CD4-positive, alpha-beta memory T cell (primary cell): ENCODE data around the gene RAB9A. TPM values are rescaled to one million over a fixed set of nuclear protein-coding genes. Genes with fewer than 3 reads are reported as not detected.
"Not testable (repeated sequence)": the region's sequence is repeated elsewhere in the genome, so short reads cannot be mapped to it uniquely, and the experiment has no call there.

Experiments used
- CTCF ChIA-PET: fragments of 350-600 bp; sonication (Branson Sonifier 250); formaldehyde crosslinking; loops from one replicate; lab custom pipeline; 2021; ENCODE audit warnings: inconsistent platforms; ENCODE audit not compliant: partially characterized antibody; lab: Charles Lee
- POLR2A ChIA-PET: fragments of 350-600 bp; sonication (Branson Sonifier 250); formaldehyde crosslinking; loops from one replicate; lab custom pipeline; 2021; ENCODE audit not compliant: partially characterized antibody; lab: Charles Lee
- DNase-seq, 5 donors: peaks; one replicate each; pipeline versions ENCODE4 v3.0.0 to v3.0.0-alpha.2; 2020 to 2022; ENCODE audit warnings: mixed read lengths in 1 of 5
- H3K27ac ChIP-seq: one replicate; pipeline ENCODE4 v1.7.0; 2013; ENCODE audit warnings: low read depth, low read length
- H3K27me3 ChIP-seq: 2 replicates; pipeline ENCODE4 v1.7.0; 2013; ENCODE audit warnings: mild to moderate bottlenecking, low read length, moderate library complexity; ENCODE audit not compliant: insufficient read depth
- H3K36me3 ChIP-seq: 2 replicates; pipeline ENCODE4 v1.7.0; 2013; ENCODE audit warnings: mild to moderate bottlenecking, low read length, moderate library complexity; ENCODE audit not compliant: insufficient read depth
- H3K4me1 ChIP-seq: 2 replicates; pipeline ENCODE4 v1.7.0; 2013; ENCODE audit warnings: mild to moderate bottlenecking, low read length, moderate library complexity; ENCODE audit not compliant: insufficient read depth
- H3K4me3 ChIP-seq, 2 donors: one replicate each; pipeline ENCODE4 v1.7.0; 2013; ENCODE audit warnings: low read length in 2 of 2, mild to moderate bottlenecking in 1 of 2
- H3K9me3 ChIP-seq, 2 donors: one replicate each; pipeline ENCODE4 v1.7.0; 2013; ENCODE audit warnings: low read length in 2 of 2, control low read depth in 1 of 2; ENCODE audit not compliant: control insufficient read depth in 1 of 2
- H3K27ac Mint-ChIP-seq, 7 donors: one replicate each; pipeline ENCODE4 v1.8.0; 2020 to 2021; ENCODE audit warnings: mixed read lengths in 7 of 7, mild to moderate bottlenecking in 6 of 7, inconsistent platforms in 3 of 7, moderate library complexity in 3 of 7
- H3K27me3 Mint-ChIP-seq, 2 donors: one replicate each; pipeline ENCODE4 v1.8.0; 2020 to 2021; ENCODE audit warnings: mixed read lengths in 2 of 2
- H3K36me3 Mint-ChIP-seq, 2 donors: one replicate each; pipeline ENCODE4 v1.8.0; 2020 to 2021; ENCODE audit warnings: mixed read lengths in 2 of 2, inconsistent platforms in 1 of 2, mild to moderate bottlenecking in 1 of 2
- H3K4me1 Mint-ChIP-seq, 4 donors: one replicate each; pipeline ENCODE4 v1.8.0; 2020 to 2021; ENCODE audit warnings: mixed read lengths in 4 of 4, mild to moderate bottlenecking in 1 of 4
- H3K4me3 Mint-ChIP-seq, 8 donors: one replicate each; pipeline ENCODE4 v1.8.0; 2020 to 2021; ENCODE audit warnings: mixed read lengths in 8 of 8, mild to moderate bottlenecking in 7 of 8, moderate library complexity in 6 of 8, inconsistent platforms in 3 of 8
- H3K9me3 Mint-ChIP-seq, 8 donors: one replicate each; pipeline ENCODE4 v1.8.0; 2020 to 2021; ENCODE audit warnings: mixed read lengths in 8 of 8, mild to moderate bottlenecking in 5 of 8, inconsistent platforms in 3 of 8, moderate library complexity in 1 of 8
- intact Hi-C: fragments of 100-400 bp; cut with micrococcal nuclease; formaldehyde crosslinking; loops from one replicate; pipeline ENCODE4 v1.15.1; 2023
- polyA plus RNA-seq, 2 donors: library from polyadenylated mRNA; unstranded; fragments of 300-500 nt; fragmentation: Illumina TruSeq; gene quantifications; one replicate each; pipeline ENCODE4 v1.2.3, GENCODE V29; 2021
- total RNA-seq, 2 experiments: library from RNA; stranded (reverse); gene quantifications; one replicate each; pipeline ENCODE4 v1.2.3, GENCODE V29; 2021

RAB9A gene, protein sequence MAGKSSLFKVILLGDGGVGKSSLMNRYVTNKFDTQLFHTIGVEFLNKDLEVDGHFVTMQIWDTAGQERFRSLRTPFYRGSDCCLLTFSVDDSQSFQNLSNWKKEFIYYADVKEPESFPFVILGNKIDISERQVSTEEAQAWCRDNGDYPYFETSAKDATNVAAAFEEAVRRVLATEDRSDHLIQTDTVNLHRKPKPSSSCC
- total RNA-seq (10 to 100 TPM; 19.9 to 22.7 TPM), polyA plus RNA-seq (10 to 100 TPM; 31.7 to 33.4 TPM)

DNA sequence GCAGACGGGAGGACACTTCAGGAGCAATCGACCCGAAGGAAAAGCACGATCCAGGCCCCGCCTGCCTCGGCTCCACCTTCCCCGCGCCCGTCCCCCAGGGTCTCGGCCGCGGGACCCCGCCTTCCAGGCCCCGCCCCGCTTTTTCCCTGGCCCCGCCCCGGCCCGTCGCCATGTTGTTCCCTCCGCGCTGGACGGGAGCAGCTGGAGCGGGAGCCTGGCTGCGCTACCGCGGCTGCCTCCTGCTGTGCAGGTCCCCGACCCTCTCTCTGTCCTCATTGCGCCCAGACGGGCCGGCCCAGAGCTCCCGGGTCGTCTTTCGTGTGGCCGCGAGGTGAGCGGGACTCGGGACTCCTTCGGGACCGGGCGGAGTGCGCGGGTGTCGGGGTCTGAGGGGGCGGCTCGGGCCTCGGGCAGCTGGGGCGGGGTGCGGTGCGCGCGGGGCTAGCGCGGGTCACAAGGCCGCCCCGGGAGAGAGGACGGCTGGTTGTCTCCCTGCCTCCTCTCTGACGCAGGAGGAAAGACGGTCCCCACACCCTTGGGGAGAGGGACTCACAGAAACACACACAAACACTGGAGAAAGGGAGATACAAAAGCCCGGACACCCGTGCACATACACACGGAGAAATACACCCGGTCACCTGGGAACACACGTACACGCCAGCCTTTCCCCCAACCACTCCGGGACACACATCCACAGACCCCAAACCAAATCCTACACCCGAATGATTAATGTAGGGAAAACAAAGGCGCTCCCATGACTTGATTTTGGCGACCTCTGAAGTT, at the start of gene RAB9A:
Gene RAB9A (plus strand): TSS at position 171 of the 783 bp plus-strand sequence. CDS start 19,619 bp downstream, outside the sequence.
- Histone ChIP-seq H3K4me1 (peaks cover 48% of the 10 kb centered on the region), H3K36me3 (no peaks in the 10 kb centered on the region), H3K9me3 (no peaks in the 10 kb centered on the region), H3K27me3 (no peaks in the 10 kb centered on the region), H3K4me3 (peak within 1 kb of the TSS; percentile 52), H3K27ac (peak within 1 kb of the TSS; percentile 87)
- Mint-ChIP-seq H3K36me3 (peaks cover 0 to 14% of the 10 kb centered on the region in 2 donors), H3K27me3 (no peaks in the 10 kb centered on the region), H3K4me3 (peak within 1 kb of the TSS; percentile 89 to 96 (median 93)), H3K9me3 (no peaks in the 10 kb centered on the region), H3K4me1 (peaks cover 32 to 77% (median 54%) of the 10 kb centered on the region in 4 donors), H3K27ac (peak within 1 kb of the TSS; percentile 94 to 97 (median 96))
- CTCF ChIA-PET = interaction anchor here (1.6 to 1.8 kb wide), 3 partner anchors 20 to 49 kb away, joined by 4 to 6 read pairs (median 5); partner anchors contain the start of genes OFD1 and TRAPPC2
- peak; percentile 77 to 83 (median 80) for DNase-seq
- POLR2A ChIA-PET = interaction anchor here (0.7 to 2.9 kb wide), 16 partner anchors 9 to 607 kb away, joined by 3 to 42 read pairs (median 8); partner anchors contain the start of genes GEMIN8, OFD1, TCEANC and TRAPPC2
- intact Hi-C loops = loop anchor here (1.0 to 2.0 kb wide), 2 partner anchors 36 to 45 kb away; partner anchors contain the start of genes OFD1, TCEANC and TRAPPC2

DNA sequence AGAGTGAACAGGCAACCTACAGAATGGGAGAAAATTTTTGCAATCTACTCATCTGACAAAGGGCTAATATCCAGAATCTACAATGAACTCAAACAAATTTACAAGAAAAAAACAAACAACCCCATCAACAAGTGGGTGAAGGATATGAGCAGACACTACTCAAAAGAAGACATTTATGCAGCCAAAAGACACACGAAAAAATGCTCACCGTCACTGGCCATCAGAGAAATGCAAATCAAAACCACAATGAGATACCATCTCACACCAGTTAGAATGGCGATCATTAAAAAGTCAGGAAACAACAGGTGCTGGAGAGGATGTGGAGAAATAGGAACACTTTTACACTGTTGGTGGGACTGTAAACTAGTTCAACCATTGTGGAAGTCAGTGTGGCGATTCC, 47.2 kb upstream of the RAB9A start:
- POLR2A ChIA-PET, H3K27me3 Mint-ChIP-seq, H3K36me3 ChIP-seq, DNase-seq, H3K4me3 ChIP-seq, H3K27ac Mint-ChIP-seq, H3K27ac ChIP-seq, H3K4me1 Mint-ChIP-seq, H3K9me3 ChIP-seq, H3K27me3 ChIP-seq, CTCF ChIA-PET, H3K4me3 Mint-ChIP-seq, H3K4me1 ChIP-seq, H3K36me3 Mint-ChIP-seq: not testable (repeated sequence)
- peaks cover 0 to 15% (median 12%) of the 10 kb centered on the region in 8 donors for H3K9me3 Mint-ChIP-seq
- intact Hi-C loops = loop anchor here (10.0 kb wide), 1 partner anchor 827 kb away; no protein-coding TSS in a partner anchor

DNA sequence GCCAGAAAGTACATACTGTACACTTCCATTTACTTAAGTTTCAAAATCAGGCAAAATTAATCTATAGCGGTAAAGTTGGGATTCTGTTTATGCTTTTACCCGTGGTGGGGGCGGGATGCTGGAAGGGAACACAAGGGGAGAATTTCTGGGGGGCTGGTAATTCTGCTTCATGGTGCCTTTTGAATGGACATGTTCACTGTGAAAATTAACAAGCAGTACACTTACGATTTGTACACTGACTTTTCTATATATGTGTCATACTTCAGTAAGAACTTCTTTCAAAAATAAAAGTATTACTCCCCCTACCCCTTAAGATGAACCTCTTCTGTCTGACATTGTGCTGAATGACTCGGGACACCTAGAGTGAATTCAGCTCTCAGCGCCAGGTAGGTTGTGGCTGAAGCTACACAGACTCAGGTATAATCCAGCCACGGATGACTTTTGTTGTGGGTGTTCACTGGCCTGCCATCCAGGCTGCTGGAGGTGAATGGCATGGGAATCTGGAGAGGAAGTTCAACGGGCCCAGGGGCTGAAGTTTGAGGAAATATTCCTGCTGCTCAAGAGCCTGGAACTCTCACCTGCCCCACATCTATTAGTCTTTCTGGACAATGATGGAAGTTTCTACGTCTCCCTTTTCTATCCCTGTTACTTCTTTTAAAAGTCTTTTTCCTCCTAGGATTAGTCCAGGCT, 43.3 kb upstream of the RAB9A start:
- Histone ChIP-seq H3K27me3 (no peaks in the 10 kb centered on the region), H3K9me3 (no peaks in the 10 kb centered on the region), H3K27ac (no peak overlapping the region), H3K4me1 (peaks cover 10% of the 10 kb centered on the region), H3K36me3 (no peaks in the 10 kb centered on the region), H3K4me3 (no peak overlapping the region)
- CTCF ChIA-PET = interaction anchor here (0.7 to 3.1 kb wide), 7 partner anchors 89 to 833 kb away, joined by 3 to 15 read pairs (median 4); partner anchors contain the start of genes OFD1 and TRAPPC2
- Mint-ChIP-seq H3K27me3 (no peaks in the 10 kb centered on the region), H3K4me3 (no peak overlapping the region), H3K27ac (peak overlapping the region in 1 of 7 donors; percentile 32), H3K9me3 (peaks cover 0 to 3% (median 0%) of the 10 kb centered on the region in 8 donors), H3K36me3 (no peaks in the 10 kb centered on the region), H3K4me1 (peaks cover 4 to 16% (median 8%) of the 10 kb centered on the region in 4 donors)
- no peak for DNase-seq
- intact Hi-C loops = loop anchor here (1.0 to 10.0 kb wide), 3 partner anchors 139 to 831 kb away; no protein-coding TSS in a partner anchor
- POLR2A ChIA-PET = interaction anchor here (0.9 kb wide), 1 partner anchor 89 kb away, joined by 3 read pairs; no protein-coding TSS in a partner anchor

DNA sequence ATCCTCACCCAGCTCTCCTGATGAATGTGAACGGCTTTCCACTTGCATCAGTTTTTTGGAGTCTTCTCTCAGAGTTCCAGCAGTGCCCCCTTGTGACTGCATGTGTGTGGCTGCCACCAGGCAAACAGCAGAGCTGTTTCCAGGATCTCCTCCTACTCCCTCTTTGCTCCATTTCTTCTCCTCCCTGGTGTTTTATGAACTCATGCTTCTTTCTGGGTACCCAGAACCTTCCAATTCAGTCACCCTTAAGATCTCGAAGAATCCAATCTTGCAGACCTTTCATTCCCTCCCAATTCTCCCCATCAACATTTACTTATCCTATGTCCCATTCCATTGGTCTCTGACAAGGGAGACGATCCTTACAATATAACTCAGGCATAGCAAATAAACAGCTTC, 42.8 kb upstream of the RAB9A start:
- H3K9me3 ChIP-seq = no peaks in the 10 kb centered on the region
- POLR2A ChIA-PET = interaction anchor here (0.9 kb wide), 1 partner anchor 89 kb away, joined by 3 read pairs; no protein-coding TSS in a partner anchor
- Mint-ChIP-seq H3K27me3 (no peaks in the 10 kb centered on the region), H3K4me1 (peaks cover 4 to 16% (median 8%) of the 10 kb centered on the region in 4 donors), H3K36me3 (no peaks in the 10 kb centered on the region), H3K27ac (peak overlapping the region in 2 of 7 donors; percentile 32 to 57), H3K4me3 (peak overlapping the region in 1 of 8 donors; percentile 9), H3K9me3 (peaks cover 0 to 3% (median 0%) of the 10 kb centered on the region in 8 donors)
- intact Hi-C loops = loop anchor here (1.0 to 10.0 kb wide), 3 partner anchors 140 to 831 kb away; no protein-coding TSS in a partner anchor
- peaks cover 10% of the 10 kb centered on the region for H3K4me1 ChIP-seq
- H3K36me3 ChIP-seq = no peaks in the 10 kb centered on the region
- H3K4me3 ChIP-seq = no peak overlapping the region
- CTCF ChIA-PET = interaction anchor here (0.7 to 3.1 kb wide), 6 partner anchors 88 to 834 kb away, joined by 3 to 15 read pairs (median 4); partner anchors contain the start of genes OFD1 and TRAPPC2
- H3K27ac ChIP-seq = no peak overlapping the region
- H3K27me3 ChIP-seq = no peaks in the 10 kb centered on the region
- DNase-seq = no peak

DNA sequence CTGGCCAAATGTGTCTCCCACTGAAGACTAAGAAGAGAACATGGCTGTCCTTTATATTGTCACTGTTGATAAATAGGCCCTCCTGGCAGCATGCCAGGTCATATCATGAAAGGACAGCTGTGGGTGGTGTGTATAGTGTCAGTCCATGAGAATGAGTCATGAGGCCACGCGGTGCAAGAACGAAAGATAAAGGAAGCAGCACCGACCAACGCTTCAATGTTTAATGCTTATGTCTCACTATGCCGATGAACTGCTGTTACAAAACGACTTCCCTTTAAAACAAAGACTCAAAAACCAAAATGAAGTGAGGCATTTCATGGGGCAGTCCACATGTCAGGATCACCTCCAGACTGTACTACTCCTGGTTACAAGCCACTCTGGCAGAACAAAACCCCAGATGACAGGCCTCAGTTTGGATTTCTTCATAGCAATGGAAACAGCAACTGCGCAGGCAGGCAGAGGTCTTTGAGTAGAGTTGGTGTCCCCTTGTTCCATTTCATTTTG, 41.2 kb upstream of the RAB9A start:
- CTCF ChIA-PET = no interaction called here
- Mint-ChIP-seq H3K27me3 (no peaks in the 10 kb centered on the region), H3K36me3 (no peaks in the 10 kb centered on the region), H3K27ac (peak overlapping the region; percentile 24 to 94 (median 88)), H3K9me3 (peaks cover 0 to 3% (median 0%) of the 10 kb centered on the region in 8 donors), H3K4me3 (peak overlapping the region in 7 of 8 donors; percentile 46 to 67 (median 60)), H3K4me1 (peaks cover 8 to 25% (median 16%) of the 10 kb centered on the region in 4 donors)
- no peaks in the 10 kb centered on the region for H3K9me3 ChIP-seq
- peaks cover 17% of the 10 kb centered on the region for H3K4me1 ChIP-seq
- intact Hi-C loops = loop anchor here (5.0 to 10.0 kb wide), 2 partner anchors 700 to 833 kb away; no protein-coding TSS in a partner anchor
- H3K27me3 ChIP-seq = no peaks in the 10 kb centered on the region
- H3K36me3 ChIP-seq = no peaks in the 10 kb centered on the region
- no peak overlapping the region for H3K27ac ChIP-seq
- no peak overlapping the region for H3K4me3 ChIP-seq
- DNase-seq = peak in 4 of 5 donors; percentile 38 to 81 (median 60)
- POLR2A ChIA-PET = no interaction called here

DNA sequence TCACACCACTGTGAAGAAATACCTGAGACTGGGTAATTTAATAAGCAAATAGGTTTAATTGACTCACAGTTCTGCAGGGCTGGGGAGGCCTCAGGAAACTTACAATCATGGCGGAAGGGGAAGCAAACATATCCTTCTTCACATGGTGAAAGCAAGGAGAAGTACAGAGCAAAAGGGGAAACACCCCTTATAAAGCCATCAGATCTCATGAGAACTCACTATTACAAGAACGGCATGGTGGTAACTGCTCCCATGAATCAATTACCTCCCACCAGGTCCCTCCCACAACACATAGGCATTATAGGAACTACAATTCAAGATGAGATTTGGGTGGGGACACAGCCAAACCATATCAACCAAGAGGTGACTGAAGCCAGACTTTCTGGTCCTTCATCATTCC, 40.6 kb upstream of the RAB9A start:
- peaks cover 8 to 27% (median 18%) of the 10 kb centered on the region in 4 donors for H3K4me1 Mint-ChIP-seq
- H3K4me3 Mint-ChIP-seq = peak overlapping the region in 1 of 8 donors; percentile 67
- H3K9me3 Mint-ChIP-seq, DNase-seq, H3K36me3 Mint-ChIP-seq, H3K36me3 ChIP-seq, H3K27me3 ChIP-seq, H3K9me3 ChIP-seq, H3K27ac ChIP-seq, H3K27me3 Mint-ChIP-seq, H3K4me3 ChIP-seq: not testable (repeated sequence)
- intact Hi-C loops = loop anchor here (5.0 to 10.0 kb wide), 2 partner anchors 701 to 834 kb away; no protein-coding TSS in a partner anchor
- H3K27ac Mint-ChIP-seq = peak overlapping the region in 4 of 7 donors; percentile 81 to 94 (median 91)
- ChIA-PET POLR2A (interaction anchor here (1.2 kb wide), 1 partner anchor 41 kb away, joined by 3 read pairs; the partner anchor contains the start of gene RAB9A), CTCF (interaction anchor here (0.7 kb wide), 1 partner anchor 1705 kb away, joined by 4 read pairs; no protein-coding TSS in a partner anchor)
- H3K4me1 ChIP-seq = peaks cover 17% of the 10 kb centered on the region
